ENCODE measurements around the gene SLC39A5. TPM values are rescaled to one million over a fixed set of nuclear protein-coding genes. Genes with fewer than 3 reads are reported as not detected.

The SLC39A5 gene
- total RNA-seq, 1 experiment from 2014 or later = not detected

GRCh38 chr12:56221232-56221756 lies 8.6 kb upstream of the SLC39A5 start:
- Mint-ChIP-seq H3K27me3 (ENCODE audit: low read depth) (no peaks in the 10 kb centered on the region; the same call in 1 of the 2 replicates), H3K4me1 (peaks cover 32 to 39% of the 10 kb centered on the region in 2 experiments), H3K27ac (peak overlapping the region; percentile 98), H3K4me3 (peak overlapping the region; percentile 98 to 99), H3K9me3 (no peaks in the 10 kb centered on the region; a peak in 2 of 5 replicates), H3K36me3 (ENCODE audit: insufficient read depth in 1 of 3, low read depth in 3 of 3) (peaks cover 12 to 24% (median 19%) of the 10 kb centered on the region in 3 experiments; a peak in 6 of 7 replicates)
- peaks cover 26% of the 10 kb centered on the region for H3K23me2 ChIP-seq (ENCODE audit: insufficient read length, low read depth, low read length, poor library complexity, severe bottlenecking)
- peak; percentile 64 for DNase-seq
- H2BK15ac ChIP-seq (ENCODE audit: low read depth, low read length) = no peak overlapping the region
- no peak overlapping the region for H2BK120ac ChIP-seq (ENCODE audit: low read depth, low read length, poor library complexity, severe bottlenecking)
- no peak overlapping the region for H3K56ac ChIP-seq (ENCODE audit: insufficient read length, low read depth, low read length)
- TF ChIP-seq CTCF (conservative IDR thresholded peaks at IDR 0.05) = no peak
- H2BK20ac ChIP-seq (ENCODE audit: low read depth, low read length, poor library complexity, severe bottlenecking) = no peak overlapping the region
- H3K79me2 ChIP-seq (ENCODE audit: insufficient read depth, low read length) = no peaks in the 10 kb centered on the region; the same call in 1 of the 2 replicates
- no peak overlapping the region for H3T11ph ChIP-seq (ENCODE audit: low read length)
- H3K4ac ChIP-seq (ENCODE audit: low read depth, low read length) = no peak overlapping the region
- peak overlapping the region; percentile 79 for H3K27ac ChIP-seq (ENCODE audit: insufficient read length, low read depth, low read length)
- no peaks in the 10 kb centered on the region for H3K27me3 ChIP-seq (ENCODE audit: insufficient read depth, low read length)
- no CpG with 5 or more reads among the region's 21 CpGs for WGBS (ENCODE audit: extremely low coverage, insufficient read length, low lambda C conversion rate)
- H4K8ac ChIP-seq (replicated peaks; ENCODE audit: insufficient read length, low read depth, low read length) = no peak overlapping the region
- H3K4me1 ChIP-seq (ENCODE audit: insufficient read depth, low read length) = peaks cover 2% of the 10 kb centered on the region; the same call in 1 of the 2 replicates
- peaks cover 3% of the 10 kb centered on the region for H4K20me1 ChIP-seq (ENCODE audit: control insufficient read depth, insufficient read depth, insufficient read length)
- H3K18ac ChIP-seq (ENCODE audit: insufficient read length, low read depth, low read length) = peak overlapping the region; percentile 68
- H4K5ac ChIP-seq (ENCODE audit: insufficient read length, low read depth, low read length) = no peak overlapping the region
- no peak overlapping the region for H2AFZ ChIP-seq (ENCODE audit: low read length)
- no peak overlapping the region for H3K23ac ChIP-seq (ENCODE audit: insufficient read length, low read depth, low read length)
- no peak overlapping the region for H2BK5ac ChIP-seq (ENCODE audit: insufficient read length, low read length)
- H3K79me1 ChIP-seq (ENCODE audit: insufficient read depth, low read depth, low read length, poor library complexity, severe bottlenecking) = no peaks in the 10 kb centered on the region
- H4K91ac ChIP-seq (ENCODE audit: insufficient read length, low read depth, low read length) = no peak overlapping the region
- no peak overlapping the region for H2AK5ac ChIP-seq (ENCODE audit: insufficient read length, low read length)
- no peaks in the 10 kb centered on the region for H3K9me3 ChIP-seq (ENCODE audit: control insufficient read depth, low read depth, low read length)
- H3K14ac ChIP-seq (ENCODE audit: insufficient read depth, low read length) = peak overlapping the region; percentile 84
- H2BK12ac ChIP-seq (ENCODE audit: insufficient read length, low read depth, low read length) = no peak overlapping the region
- peak overlapping the region; percentile 69 for H3K4me2 ChIP-seq (ENCODE audit: insufficient read depth, insufficient read length, low read length)
- H3K9ac ChIP-seq (ENCODE audit: extremely low read depth, insufficient read length, low read length) = peak overlapping the region; percentile 67

All from H9 (cell line).